Neutrophil (primary cell): ENCODE results near the gene MAPK13.

Source experiments
- H3K27ac ChIP-seq: fragments of 200-600 bp; sonication (generic); 2 replicates; pipeline ENCODE4 v1.5.1; 2016; ENCODE audit warnings: mild to moderate bottlenecking, moderate library complexity
- H3K27me3 ChIP-seq: fragments of 200-600 bp; sonication (generic); 2 replicates; pipeline ENCODE4 v1.6.0; 2016; ENCODE audit warnings: mild to moderate bottlenecking
- H3K36me3 ChIP-seq: fragments of 200-600 bp; sonication (generic); 2 replicates; pipeline ENCODE4 v1.5.1; 2017
- H3K4me1 ChIP-seq, 2 experiments: fragments of 200-600 bp in 1 of 2; sonication (generic) in 1 of 2; 1 replicate in 1 of 2; 2 replicates in 1 of 2; pipeline versions ENCODE4 v1.5.1 to v1.6.1; 2013 to 2016; ENCODE audit warnings: low read depth in 1 of 2, low read length in 1 of 2, mild to moderate bottlenecking in 1 of 2, moderate library complexity in 1 of 2; ENCODE audit not compliant: control insufficient read depth in 1 of 2, insufficient read depth in 1 of 2
- H3K4me3 ChIP-seq, 2 experiments: fragments of 200-600 bp in 1 of 2; sonication (generic) in 1 of 2; 1 replicate in 1 of 2; 2 replicates in 1 of 2; pipeline ENCODE4 v1.5.1; 2013 to 2016; ENCODE audit warnings: low read depth in 1 of 2, low read length in 1 of 2, mild to moderate bottlenecking in 1 of 2, moderate library complexity in 1 of 2
- H3K9me3 ChIP-seq: fragments of 200-600 bp; sonication (generic); 2 replicates; pipeline ENCODE4 v1.5.1; 2016
- CTCF ChIP-seq: fragments of 200-600 bp; sonication (generic); IDR thresholded peaks from 2 replicates; pipeline ENCODE4 v1.5.1; 2016; ENCODE audit warnings: antibody characterized with exemption

The MAPK13 gene

GRCh38 chr6:36142971-36143838 lies 12.9 kb downstream of the MAPK13 start:
- Histone ChIP-seq H3K4me1 (peaks cover 67 to 80% of the 10 kb centered on the region in 2 experiments), H3K27ac (peak overlapping the region; percentile 47), H3K27me3 (no peaks in the 10 kb centered on the region), H3K4me3 (no peak overlapping the region), H3K9me3 (no peaks in the 10 kb centered on the region), H3K36me3 (peaks cover 41% of the 10 kb centered on the region)
- no peak for TF ChIP-seq CTCF

GRCh38 chr6:36145495-36145894 lies 15.2 kb downstream of the MAPK13 start:
- peak overlapping the region in 1 of 2 experiments; percentile 51 for H3K4me3 ChIP-seq
- H3K36me3 ChIP-seq = peaks cover 18% of the 10 kb centered on the region
- H3K27ac ChIP-seq = peak overlapping the region; percentile 92
- H3K27me3 ChIP-seq = no peaks in the 10 kb centered on the region
- peaks cover 73 to 78% of the 10 kb centered on the region in 2 experiments for H3K4me1 ChIP-seq
- no peaks in the 10 kb centered on the region for H3K9me3 ChIP-seq
- TF ChIP-seq CTCF = no peak

GRCh38 chr6:36147294-36147693 lies 17.0 kb downstream of the MAPK13 start:
- no peak for TF ChIP-seq CTCF
- peaks cover 63% of the 10 kb centered on the region in 2 experiments for H3K4me1 ChIP-seq
- peak overlapping the region; percentile 92 for H3K27ac ChIP-seq
- peak overlapping the region; percentile 37 to 51 for H3K4me3 ChIP-seq
- H3K9me3 ChIP-seq = no peaks in the 10 kb centered on the region
- peaks cover 3% of the 10 kb centered on the region for H3K36me3 ChIP-seq
- H3K27me3 ChIP-seq = no peaks in the 10 kb centered on the region

- no peaks in the 10 kb centered on the region for H3K27me3 ChIP-seq
- H3K4me1 ChIP-seq = peaks cover 43% of the 10 kb centered on the region in 2 experiments
- no peaks in the 10 kb centered on the region for H3K9me3 ChIP-seq
- no peak for TF ChIP-seq CTCF
- H3K27ac ChIP-seq = no peak overlapping the region
- H3K36me3 ChIP-seq = peaks cover 2% of the 10 kb centered on the region
- no peak overlapping the region for H3K4me3 ChIP-seq
These were observed 19.2 kb downstream of the MAPK13 start for GRCh38 chr6:36149476-36149875.

- no peak for TF ChIP-seq CTCF
- no peaks in the 10 kb centered on the region for H3K9me3 ChIP-seq
- H3K27me3 ChIP-seq = no peaks in the 10 kb centered on the region
- H3K36me3 ChIP-seq = no peaks in the 10 kb centered on the region
- H3K27ac ChIP-seq = no peak overlapping the region
- peaks cover 35% of the 10 kb centered on the region in 2 experiments for H3K4me1 ChIP-seq
- H3K4me3 ChIP-seq = no peak overlapping the region
These were observed 20.0 kb downstream of the MAPK13 start for GRCh38 chr6:36150283-36150682.
